Testis (tissue), 3 donors: ENCODE measurements around the gene EBI3. TPM values are rescaled to one million over a fixed set of nuclear protein-coding genes. Genes with fewer than 3 reads are reported as not detected.

ENCODE experiments used
- DNase-seq: peaks from one replicate; pipeline ENCODE4 v3.0.0-alpha.2; 2019
- H3K27ac ChIP-seq, 2 donors: fragments of 200-600 bp; sonication (generic); one replicate each; pipeline ENCODE4 v1.5.1; 2019
- H3K27me3 ChIP-seq: fragments of 200-600 bp; sonication (generic); one replicate; pipeline ENCODE4 v1.5.1; 2019
- H3K36me3 ChIP-seq: fragments of 200-600 bp; sonication (generic); one replicate; pipeline ENCODE4 v1.5.1; 2017; ENCODE audit warnings: low read depth; ENCODE audit errors: missing control alignments
- H3K4me1 ChIP-seq: fragments of 200-600 bp; sonication (generic); one replicate; pipeline ENCODE4 v1.5.1; 2019
- H3K4me3 ChIP-seq, 2 donors: fragments of 200-600 bp; sonication (generic); one replicate each; pipeline ENCODE4 v1.5.1; 2017 to 2019
- H3K9me3 ChIP-seq: fragments of 200-600 bp; sonication (generic); one replicate; pipeline ENCODE4 v1.5.1; 2017
- CTCF ChIP-seq, 3 experiments: fragments of 450-650 bp in 2 of 3; fragments of 200-600 bp in 1 of 3; sonication (generic) in 1 of 3; IDR thresholded peaks; one replicate each; pipeline ENCODE4 v1.5.1; 2016 to 2019; ENCODE audit warnings: antibody characterized with exemption in 3 of 3, mild to moderate bottlenecking in 2 of 3, moderate library complexity in 1 of 3
- POLR2A ChIP-seq: fragments of 450-650 bp; IDR thresholded peaks from one replicate; pipeline ENCODE4 v1.6.1; 2017; ENCODE audit warnings: antibody characterized with exemption, mild to moderate bottlenecking, moderate library complexity
- WGBS, 2 donors: methylation state at CpG; one replicate each; pipeline ENCODE4 v1.1.5; 2018; 5-methylcytosine and 5-hydroxymethylcytosine counted together
- intact Hi-C: fragments of 100-400 bp; cut with DNase I; formaldehyde crosslinking; loops from one replicate; pipeline ENCODE4 v1.15.1; 2023; ENCODE audit warnings: low total_unique reads
- polyA plus RNA-seq: library from polyadenylated mRNA; stranded (reverse); fragments of 350-450 nt; fragmentation: Illumina TruSeq; extraction: RNeasy Lipid Tissue Mini Kit (QIAGEN cat#74804); gene quantifications from one replicate; pipeline ENCODE4 v1.2.3, GENCODE V29; 2014; ENCODE audit warnings: low read depth, low replicate concordance; ENCODE audit not compliant: insufficient read depth
- total RNA-seq, 2 donors: library from RNA; depleted of rRNA; stranded (reverse); fragments of >200 nt; gene quantifications; one replicate each; pipeline ENCODE4 v1.2.3, GENCODE V29; 2016

EBI3 gene
- total and polyA plus RNA-seq, 3 donors from 2014 or later, result 1.3 to 8.4 (median 1.9) TPM

DNA sequence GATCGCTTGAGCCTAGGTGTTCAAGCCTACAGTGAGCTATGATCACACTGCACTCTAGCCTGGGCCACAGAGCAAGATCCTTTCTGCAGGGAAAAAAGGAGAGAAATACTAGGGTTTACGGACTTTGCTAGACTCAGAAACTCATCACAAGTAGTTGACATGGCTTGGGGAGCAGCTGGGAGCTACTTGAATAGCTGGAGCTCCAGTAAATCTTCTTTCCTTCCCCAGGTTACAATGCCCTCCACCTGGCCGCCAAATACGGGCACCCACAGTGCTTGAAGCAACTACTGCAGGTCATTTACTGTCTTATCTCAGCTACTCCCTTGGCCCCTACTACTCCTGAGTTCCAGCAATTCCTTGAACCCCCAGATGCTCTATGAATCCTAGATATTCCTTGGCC lies 27.5 kb upstream of the EBI3 start:
- no peak for DNase-seq
- 86 to 87% methylated on average over 4 of the region's 4 CpGs for WGBS, 2 donors
- H3K4me1 ChIP-seq, result peaks cover 2% of the 10 kb centered on the region
- H3K4me3 ChIP-seq, result no peak overlapping the region
- no peaks in the 10 kb centered on the region for H3K36me3 ChIP-seq
- no peaks in the 10 kb centered on the region for H3K9me3 ChIP-seq
- H3K27ac ChIP-seq, result no peak overlapping the region
- TF ChIP-seq POLR2A, result no peak
- TF ChIP-seq CTCF (IDR thresholded peaks at IDR 0.05), result no peak
- intact Hi-C loops, result no loop called here
- H3K27me3 ChIP-seq, result no peaks in the 10 kb centered on the region

- 83 to 86% methylated on average over 8 to 10 of the region's 10 CpGs for whole genome bisulfite sequencing, 2 donors
- intact Hi-C loops, result no loop called here
- DNase-seq, result no peak
These were observed 22.4 kb upstream of the EBI3 start for GRCh38 chr19:4206818-4207484.

GRCh38 chr19:4208385-4209094 lies 20.8 kb upstream of the EBI3 start:
- H3K4me1 ChIP-seq, result peaks cover 2% of the 10 kb centered on the region
- no peaks in the 10 kb centered on the region for H3K9me3 ChIP-seq
- H3K36me3 ChIP-seq, result no peaks in the 10 kb centered on the region
- TF ChIP-seq CTCF (IDR thresholded peaks at IDR 0.05) (peak in 1 of 3 experiments; percentile 16), POLR2A (no peak)
- H3K27me3 ChIP-seq, result no peaks in the 10 kb centered on the region
- no peak overlapping the region for H3K27ac ChIP-seq
- intact Hi-C loops, result no loop called here
- H3K4me3 ChIP-seq, result no peak overlapping the region
- WGBS, 2 donors, result 76 to 85% methylated on average over 13 of the region's 13 CpGs
- no peak for DNase-seq

More at GRCh38 chr19:4206818-4207484, 22.4 kb upstream of the EBI3 start:
- Histone ChIP-seq H3K4me1 (peaks cover 2% of the 10 kb centered on the region), H3K4me3 (no peak overlapping the region), H3K27me3 (no peaks in the 10 kb centered on the region), H3K27ac (no peak overlapping the region), H3K36me3 (no peaks in the 10 kb centered on the region), H3K9me3 (no peaks in the 10 kb centered on the region)
- no peak for TF ChIP-seq CTCF (IDR thresholded peaks at IDR 0.05)
- TF ChIP-seq POLR2A, result no peak

DNA sequence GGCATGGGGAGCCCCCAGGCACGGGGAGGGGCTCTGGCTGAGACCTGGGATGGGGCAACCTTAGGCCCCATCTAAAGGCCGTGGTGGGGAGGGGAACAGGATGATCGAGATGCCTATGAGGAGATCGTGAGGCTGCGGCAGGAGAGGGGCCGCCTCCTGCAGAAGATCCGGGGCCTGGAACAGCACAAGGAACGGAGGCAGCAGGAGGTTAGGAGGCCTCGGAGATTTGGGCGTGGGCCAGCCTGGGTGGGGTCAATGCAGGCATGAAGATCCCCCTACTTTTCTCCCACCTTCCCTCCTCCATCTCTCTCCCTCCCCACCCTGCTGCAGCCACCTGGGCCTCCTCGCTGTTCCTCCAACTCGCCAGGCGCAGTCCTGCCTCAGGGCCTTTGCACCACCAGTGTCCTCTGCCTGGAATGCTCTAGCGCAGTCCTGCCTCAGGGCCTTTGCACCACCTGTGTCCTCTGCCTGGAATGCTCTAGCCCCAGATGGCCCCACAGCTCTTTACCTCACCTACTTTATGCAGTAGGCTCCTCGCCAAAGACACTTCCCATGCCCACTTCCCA lies 19.1 kb upstream of the EBI3 start:
- no peak for DNase-seq
- Histone ChIP-seq H3K27ac (no peak overlapping the region), H3K9me3 (no peaks in the 10 kb centered on the region), H3K4me3 (no peak overlapping the region), H3K27me3 (no peaks in the 10 kb centered on the region), H3K36me3 (no peaks in the 10 kb centered on the region), H3K4me1 (no peaks in the 10 kb centered on the region)
- intact Hi-C loops, result no loop called here
- 79 to 92% methylated on average over 12 to 15 of the region's 15 CpGs for WGBS, 2 donors
- TF ChIP-seq CTCF (IDR thresholded peaks at IDR 0.05), result no peak
- no peak for TF ChIP-seq POLR2A
